GM21528 (cell line): ENCODE results near the gene LATS2.

Source experiments
- ATAC-seq: cut with Tn5 transposase; IDR thresholded peaks from one replicate; pipeline ENCODE4 v1.9.1; 2021; ENCODE audit warnings: mild to moderate bottlenecking, moderate library complexity; ENCODE audit not compliant: unreplicated experiment, low FRiP score

The LATS2 gene

GRCh38 chr13:20923272-20923671 lies 138.1 kb downstream of the LATS2 start:
- ATAC-seq: no peak
